Measurements from ENCODE around the gene NDUFAF7. TPM values are rescaled to one million over a fixed set of nuclear protein-coding genes. Genes with fewer than 3 reads are reported as not detected.

NDUFAF7 gene
- polyA plus RNA-seq, 2 of the 4 experiments (the other 2 are of a cell fraction) = 28.8 to 48.0 TPM

- POLR2A ChIA-PET = interaction anchor here (0.6 kb wide), 1 partner anchor 124 kb away, joined by 3 read pairs; no protein-coding TSS in a partner anchor
- ATAC-seq (no peak; a peak in 1 of 6 replicates), FAIRE-seq (no peak), DNase-seq (ENCODE audit: low read depth in 1 of 2, low spot score in 1 of 2) (no peak)
- WGBS (ENCODE audit: missing lambda C conversion rate) = 84% methylated on average over 7 of the region's 7 CpGs
- Histone ChIP-seq H3K4me2 (no peak overlapping the region), H3K4me1 (no peaks in the 10 kb centered on the region), H3K27ac (no peak overlapping the region), H3K4me3 (no peak overlapping the region), H3K9me3 (no peaks in the 10 kb centered on the region)
- no peak for TF ChIP-seq HES2 (IDR thresholded peaks at IDR 0.05)
- no peak for TF ChIP-seq E2F6 (IDR thresholded peaks at IDR 0.05; ENCODE audit: borderline replicate concordance, low read depth)
- peak; percentile 67 for TF ChIP-seq MAFK (IDR thresholded peaks at IDR 0.05; ENCODE audit: partially characterized antibody)
- CTCF ChIA-PET = interaction anchor here (0.6 to 1.6 kb wide), 3 partner anchors 11 to 103 kb away, joined by 3 to 8 read pairs (median 4); no protein-coding TSS in a partner anchor
These were observed 40.1 kb downstream of the NDUFAF7 start for GRCh38 chr2:37271376-37272067.

- no peak for ATAC-seq
- Histone ChIP-seq H3K9me3 (no peaks in the 10 kb centered on the region), H3K4me2 (no peak overlapping the region), H3K27ac (no peak overlapping the region), H3K4me1 (no peaks in the 10 kb centered on the region), H3K4me3 (no peak overlapping the region)
- CTCF ChIA-PET = interaction anchor here (0.6 kb wide), 1 partner anchor 121 kb away, joined by 3 read pairs; no protein-coding TSS in a partner anchor
- no peak for FAIRE-seq
- no peak for TF ChIP-seq TFCP2L1 (CRISPR knock-in tag; IDR thresholded peaks at IDR 0.05)
- no peak for TF ChIP-seq CHD4 (IDR thresholded peaks at IDR 0.05; ENCODE audit: borderline replicate concordance)
- TF ChIP-seq POLR2AphosphoS2 (conservative IDR thresholded peaks at IDR 0.05; ENCODE audit: low read length) = no peak
- TF ChIP-seq ZNF302 (CRISPR knock-in tag; IDR thresholded peaks at IDR 0.05) = no peak
- TF ChIP-seq ESRRA (IDR thresholded peaks at IDR 0.05; ENCODE audit: borderline replicate concordance, low read length) = no peak
- TF ChIP-seq PBX3 (IDR thresholded peaks at IDR 0.05) = no peak
- TF ChIP-seq CTCF (IDR thresholded peaks at IDR 0.05) = no peak
- TF ChIP-seq KDM1A (IDR thresholded peaks at IDR 0.05; ENCODE audit: low read depth) = no peak
- no peak for TF ChIP-seq ZC3H11A (IDR thresholded peaks at IDR 0.05)
- no peak for TF ChIP-seq ELK1 (IDR thresholded peaks at IDR 0.05; ENCODE audit: low read depth, low read length)
- no peak for TF ChIP-seq BCL3 (IDR thresholded peaks at IDR 0.05)
- no peak for TF ChIP-seq JUNB (IDR thresholded peaks at IDR 0.05)
- TF ChIP-seq NPAS2 (CRISPR knock-in tag; IDR thresholded peaks at IDR 0.05; ENCODE audit: borderline replicate concordance) = no peak
- no peak for TF ChIP-seq TP53 (CRISPR knock-in tag; IDR thresholded peaks at IDR 0.05)
- TF ChIP-seq EHF (CRISPR knock-in tag; IDR thresholded peaks at IDR 0.05) = no peak
- no peak for TF ChIP-seq FOSB (CRISPR knock-in tag; IDR thresholded peaks at IDR 0.05)
- no peak for TF ChIP-seq CBX8 (IDR thresholded peaks at IDR 0.05)
- TF ChIP-seq ZFP36 (IDR thresholded peaks at IDR 0.05; ENCODE audit: borderline replicate concordance, partially characterized antibody) = no peak
- no peak for TF ChIP-seq KDM5A (IDR thresholded peaks at IDR 0.05)
- TF ChIP-seq NFE2L2 (conservative IDR thresholded peaks at IDR 0.05; ENCODE audit: low read length) = no peak
- no peak for DNase-seq (ENCODE audit: low read depth in 1 of 2, low spot score in 1 of 2)
- POLR2A ChIA-PET = no interaction called here
- 85% methylated on average over 6 of the region's 6 CpGs for WGBS (ENCODE audit: missing lambda C conversion rate)
These were observed 43.0 kb downstream of the NDUFAF7 start for GRCh38 chr2:37274359-37274965.
